ENCODE results near the gene WDFY1.

The WDFY1 gene

GRCh38 chr2:223852281-223852795, 92.8 kb downstream of the WDFY1 start:
- no peak overlapping the region for H3K27ac ChIP-seq (ENCODE audit: low read length)
- H3K4me1 ChIP-seq (ENCODE audit: insufficient read depth, low read length) = no peaks in the 10 kb centered on the region
- ATAC-seq (ENCODE audit: insufficient read depth, low read depth) = no peak
- no peaks in the 10 kb centered on the region for H4K20me1 ChIP-seq (ENCODE audit: insufficient read depth, low read length)
- H3K4me2 ChIP-seq (ENCODE audit: insufficient read depth, low read length) = no peak overlapping the region
- no peaks in the 10 kb centered on the region for H3K9me3 ChIP-seq (ENCODE audit: insufficient read depth, low read length, severe bottlenecking)
- TF ChIP-seq CTCF (IDR thresholded peaks at IDR 0.05; ENCODE audit: borderline replicate concordance, extremely low read depth, low read length, poor library complexity, severe bottlenecking) (no peak), EZH2 (IDR thresholded peaks at IDR 0.05; ENCODE audit: borderline replicate concordance, low read depth, low read length, severe bottlenecking) (no peak)
- no peak overlapping the region for H2AFZ ChIP-seq (ENCODE audit: low read depth, low read length)
- no peaks in the 10 kb centered on the region for H3K79me2 ChIP-seq (ENCODE audit: insufficient read depth, low read length)
- DNase-seq = no peak
- H3K27me3 ChIP-seq (ENCODE audit: insufficient read depth, low read length, poor library complexity) = no peaks in the 10 kb centered on the region
- H3K9ac ChIP-seq (ENCODE audit: low read depth, low read length) = no peak overlapping the region
- no peak overlapping the region for H3K4me3 ChIP-seq (ENCODE audit: low read depth in 1 of 2, low read length in 2 of 2)
- H3K36me3 ChIP-seq (ENCODE audit: insufficient read depth, low read length) = no peaks in the 10 kb centered on the region

GRCh38 chr2:223847410-223847809, 97.7 kb downstream of the WDFY1 start:
- TF ChIP-seq CTCF (IDR thresholded peaks at IDR 0.05; ENCODE audit: borderline replicate concordance, extremely low read depth, low read length, poor library complexity, severe bottlenecking) (no peak), EZH2 (IDR thresholded peaks at IDR 0.05; ENCODE audit: borderline replicate concordance, low read depth, low read length, severe bottlenecking) (no peak)
- no peak overlapping the region for H3K4me3 ChIP-seq (ENCODE audit: low read depth in 1 of 2, low read length in 2 of 2)

GRCh38 chr2:223846515-223846914, 98.6 kb downstream of the WDFY1 start:
- TF ChIP-seq CTCF (IDR thresholded peaks at IDR 0.05; ENCODE audit: borderline replicate concordance, extremely low read depth, low read length, poor library complexity, severe bottlenecking) (no peak), EZH2 (IDR thresholded peaks at IDR 0.05; ENCODE audit: borderline replicate concordance, low read depth, low read length, severe bottlenecking) (no peak)
- H4K20me1 ChIP-seq (ENCODE audit: insufficient read depth, low read length) = no peaks in the 10 kb centered on the region
- no peak overlapping the region for H3K4me3 ChIP-seq (ENCODE audit: low read depth in 1 of 2, low read length in 2 of 2)
- H3K9ac ChIP-seq (ENCODE audit: low read depth, low read length) = no peak overlapping the region
- no peaks in the 10 kb centered on the region for H3K4me1 ChIP-seq (ENCODE audit: insufficient read depth, low read length)
- no peaks in the 10 kb centered on the region for H3K36me3 ChIP-seq (ENCODE audit: insufficient read depth, low read length)
- no peaks in the 10 kb centered on the region for H3K27me3 ChIP-seq (ENCODE audit: insufficient read depth, low read length, poor library complexity)
- H2AFZ ChIP-seq (ENCODE audit: low read depth, low read length) = no peak overlapping the region
- H3K4me2 ChIP-seq (ENCODE audit: insufficient read depth, low read length) = no peak overlapping the region
- ATAC-seq (ENCODE audit: insufficient read depth, low read depth) (no peak), DNase-seq (no peak)
- no peaks in the 10 kb centered on the region for H3K79me2 ChIP-seq (ENCODE audit: insufficient read depth, low read length)
- H3K27ac ChIP-seq (ENCODE audit: low read length) = no peak overlapping the region
- H3K9me3 ChIP-seq (ENCODE audit: insufficient read depth, low read length, severe bottlenecking) = no peaks in the 10 kb centered on the region

More at GRCh38 chr2:223847410-223847809, 97.7 kb downstream of the WDFY1 start:
- Histone ChIP-seq H2AFZ (ENCODE audit: low read depth, low read length) (no peak overlapping the region), H3K36me3 (ENCODE audit: insufficient read depth, low read length) (no peaks in the 10 kb centered on the region), H3K79me2 (ENCODE audit: insufficient read depth, low read length) (no peaks in the 10 kb centered on the region), H3K9me3 (ENCODE audit: insufficient read depth, low read length, severe bottlenecking) (no peaks in the 10 kb centered on the region), H3K27ac (ENCODE audit: low read length) (no peak overlapping the region), H3K9ac (ENCODE audit: low read depth, low read length) (no peak overlapping the region), H3K4me2 (ENCODE audit: insufficient read depth, low read length) (no peak overlapping the region), H3K27me3 (ENCODE audit: insufficient read depth, low read length, poor library complexity) (no peaks in the 10 kb centered on the region), H4K20me1 (ENCODE audit: insufficient read depth, low read length) (no peaks in the 10 kb centered on the region), H3K4me1 (ENCODE audit: insufficient read depth, low read length) (no peaks in the 10 kb centered on the region)
- no peak for DNase-seq
- peak; percentile 52; the same call in 2 of the 3 replicates for ATAC-seq (ENCODE audit: insufficient read depth, low read depth)
